ENCODE data around the gene AMBP. TPM values are rescaled to one million over a fixed set of nuclear protein-coding genes. Genes with fewer than 3 reads are reported as not detected.

AMBP gene
- total RNA-seq, 1 donor from 2014 or later: 1.0 TPM

DNA sequence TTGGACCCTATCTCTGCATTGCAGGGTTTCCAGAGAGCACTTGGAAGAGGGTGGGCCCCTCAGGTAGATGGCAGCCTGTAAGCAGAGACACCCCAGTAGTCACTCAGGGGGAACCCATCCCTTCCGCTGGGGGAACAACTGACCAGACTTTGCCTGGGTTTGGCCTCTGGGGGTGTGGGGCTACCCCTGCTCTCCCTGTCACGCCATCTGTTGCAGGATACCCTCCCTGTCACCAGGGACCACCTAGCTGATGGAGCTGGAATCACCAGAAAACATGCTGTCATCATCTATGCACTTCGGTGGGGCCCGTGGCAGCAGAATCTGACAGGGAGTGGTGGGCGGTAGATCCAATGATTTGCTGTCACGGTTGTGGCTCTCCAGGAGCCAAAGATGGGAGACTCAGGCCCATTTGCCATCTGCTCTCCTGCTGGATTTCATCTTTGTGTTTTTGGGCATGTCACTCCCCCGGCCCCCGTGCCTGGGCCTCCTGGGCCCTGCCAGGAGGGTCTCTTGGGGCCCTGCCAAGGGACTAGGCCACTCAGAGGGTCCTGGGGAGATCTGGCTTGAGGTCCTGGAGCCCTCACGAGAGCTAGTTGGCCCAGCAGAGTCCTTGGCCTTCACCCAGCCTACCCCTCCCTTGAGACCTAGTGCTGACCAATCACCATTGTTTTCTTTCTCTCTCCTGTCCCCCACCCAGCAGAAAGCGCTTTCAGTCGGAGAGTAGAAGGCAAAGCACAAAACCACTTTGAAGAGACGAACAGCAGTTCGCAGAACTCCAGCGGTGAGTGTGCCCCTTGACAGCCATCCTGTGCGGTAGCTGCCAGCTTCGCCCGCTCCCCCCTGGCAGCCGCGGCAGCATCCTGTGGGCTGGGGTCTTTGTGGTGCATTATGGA lies 45.9 kb downstream of the AMBP start:
- H3K36me3 ChIP-seq: peaks cover 58% of the 10 kb centered on the region
- intact Hi-C loops (cut with DNase I): no loop called here
- no peaks in the 10 kb centered on the region for H3K4me1 ChIP-seq
- no peak for ATAC-seq
- H3K27me3 ChIP-seq (ENCODE audit: low read depth): no peaks in the 10 kb centered on the region
- no peak for DNase-seq
- no peak overlapping the region for H3K4me3 ChIP-seq
- TF ChIP-seq, protein P1, sequence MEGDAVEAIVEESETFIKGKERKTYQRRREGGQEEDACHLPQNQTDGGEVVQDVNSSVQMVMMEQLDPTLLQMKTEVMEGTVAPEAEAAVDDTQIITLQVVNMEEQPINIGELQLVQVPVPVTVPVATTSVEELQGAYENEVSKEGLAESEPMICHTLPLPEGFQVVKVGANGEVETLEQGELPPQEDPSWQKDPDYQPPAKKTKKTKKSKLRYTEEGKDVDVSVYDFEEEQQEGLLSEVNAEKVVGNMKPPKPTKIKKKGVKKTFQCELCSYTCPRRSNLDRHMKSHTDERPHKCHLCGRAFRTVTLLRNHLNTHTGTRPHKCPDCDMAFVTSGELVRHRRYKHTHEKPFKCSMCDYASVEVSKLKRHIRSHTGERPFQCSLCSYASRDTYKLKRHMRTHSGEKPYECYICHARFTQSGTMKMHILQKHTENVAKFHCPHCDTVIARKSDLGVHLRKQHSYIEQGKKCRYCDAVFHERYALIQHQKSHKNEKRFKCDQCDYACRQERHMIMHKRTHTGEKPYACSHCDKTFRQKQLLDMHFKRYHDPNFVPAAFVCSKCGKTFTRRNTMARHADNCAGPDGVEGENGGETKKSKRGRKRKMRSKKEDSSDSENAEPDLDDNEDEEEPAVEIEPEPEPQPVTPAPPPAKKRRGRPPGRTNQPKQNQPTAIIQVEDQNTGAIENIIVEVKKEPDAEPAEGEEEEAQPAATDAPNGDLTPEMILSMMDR (IDR thresholded peaks at IDR 0.05): no peak
- H3K9me3 ChIP-seq: no peaks in the 10 kb centered on the region
- no peak overlapping the region for H3K27ac ChIP-seq

DNA sequence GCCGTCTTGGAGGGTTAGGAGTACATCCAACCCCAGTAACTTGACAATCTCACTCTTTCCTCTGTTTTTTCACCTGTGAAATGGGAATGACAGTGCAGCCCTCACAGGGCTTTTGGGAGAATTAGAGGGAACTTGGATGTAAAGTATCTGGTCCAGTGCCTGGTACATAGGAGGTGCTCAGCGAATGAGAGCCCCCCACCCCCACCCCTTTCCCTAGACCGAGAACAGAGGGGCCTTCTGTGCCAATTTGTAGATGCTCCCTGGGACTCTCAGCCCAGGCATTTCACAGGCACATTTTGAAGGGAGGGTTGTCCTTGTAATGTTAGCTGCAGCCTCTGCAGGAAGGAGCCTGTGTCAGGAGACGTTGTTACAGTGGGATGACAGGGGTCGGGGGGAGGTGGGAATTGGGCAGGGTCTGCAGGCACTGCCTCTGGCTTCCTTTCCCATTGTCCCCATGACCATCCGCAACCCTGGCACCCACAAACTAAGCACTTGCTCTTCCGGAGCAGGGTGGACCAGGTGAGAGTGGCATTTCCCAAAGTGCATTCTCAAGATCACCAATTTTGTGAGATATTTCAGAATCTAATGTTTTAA lies 47.0 kb downstream of the AMBP start:
- Histone ChIP-seq H3K27me3 (ENCODE audit: low read depth) (no peaks in the 10 kb centered on the region), H3K9me3 (no peaks in the 10 kb centered on the region), H3K27ac (no peak overlapping the region), H3K4me3 (no peak overlapping the region), H3K36me3 (peaks cover 47% of the 10 kb centered on the region), H3K4me1 (no peaks in the 10 kb centered on the region)
- DNase-seq (no peak), ATAC-seq (no peak)
- TF ChIP-seq, protein P1 (IDR thresholded peaks at IDR 0.05): no peak
- intact Hi-C loops (cut with DNase I): no loop called here

GRCh38 chr9:114030364-114030763 lies 47.7 kb downstream of the AMBP start:
- ATAC-seq (no peak), DNase-seq (no peak)

DNA sequence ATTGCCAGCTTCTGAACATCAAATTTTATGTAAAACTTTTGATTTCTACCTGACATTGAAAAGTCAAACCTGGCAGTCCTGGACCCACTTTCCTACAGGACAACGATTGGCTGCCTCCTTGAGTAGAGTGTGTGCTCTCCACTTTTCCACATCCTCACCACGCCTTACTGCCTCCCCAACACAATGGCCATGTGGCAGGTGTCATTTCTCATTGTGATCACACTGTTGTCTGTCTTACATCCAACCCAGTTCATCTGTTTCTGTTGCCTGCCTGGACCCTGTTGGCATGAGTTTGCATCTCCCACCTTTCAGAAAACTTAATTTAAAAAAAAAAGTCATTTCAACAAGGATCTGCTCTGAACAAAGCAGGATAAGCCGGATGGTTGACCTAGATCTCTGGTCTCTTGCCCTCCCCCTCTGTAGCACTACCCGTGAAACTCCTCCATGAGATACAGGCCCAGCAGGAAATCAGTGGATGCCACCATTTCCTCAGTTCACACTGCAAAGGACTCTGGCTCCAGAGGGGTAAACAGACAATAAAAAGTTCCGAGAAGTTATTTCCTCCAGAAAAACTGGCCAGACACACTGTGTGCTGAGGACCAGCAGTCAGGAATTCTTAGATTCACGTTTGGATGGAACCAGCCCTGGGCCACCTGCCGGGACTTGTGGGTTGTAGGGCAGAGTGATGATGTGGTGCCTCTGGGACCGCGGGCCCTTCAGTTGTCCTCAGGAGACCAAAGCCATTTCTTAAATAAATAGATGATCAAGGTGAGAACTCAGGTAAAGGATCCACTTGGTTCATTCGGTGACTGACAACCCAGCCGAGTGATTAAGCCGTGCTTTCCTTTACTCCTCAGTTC lies 48.6 kb downstream of the AMBP start:
- TF ChIP-seq, protein P1 (IDR thresholded peaks at IDR 0.05): no peak
- Histone ChIP-seq H3K27ac (no peak overlapping the region), H3K4me3 (no peak overlapping the region), H3K36me3 (peaks cover 41% of the 10 kb centered on the region), H3K9me3 (no peaks in the 10 kb centered on the region), H3K4me1 (no peaks in the 10 kb centered on the region), H3K27me3 (ENCODE audit: low read depth) (no peaks in the 10 kb centered on the region)
- ATAC-seq (no peak), DNase-seq (no peak)
- intact Hi-C loops (cut with DNase I): no loop called here

More at GRCh38 chr9:114030364-114030763, 47.7 kb downstream of the AMBP start:
- TF ChIP-seq, protein P1 (IDR thresholded peaks at IDR 0.05): no peak
- Histone ChIP-seq H3K4me3 (no peak overlapping the region), H3K9me3 (no peaks in the 10 kb centered on the region), H3K4me1 (no peaks in the 10 kb centered on the region), H3K36me3 (peaks cover 44% of the 10 kb centered on the region), H3K27me3 (ENCODE audit: low read depth) (no peaks in the 10 kb centered on the region), H3K27ac (no peak overlapping the region)
- intact Hi-C loops (cut with DNase I): no loop called here

GRCh38 chr9:114028646-114029045 lies 49.5 kb downstream of the AMBP start:
- intact Hi-C loops (cut with DNase I): no loop called here
- Histone ChIP-seq H3K27ac (no peak overlapping the region), H3K27me3 (ENCODE audit: low read depth) (no peaks in the 10 kb centered on the region), H3K9me3 (peaks cover 7% of the 10 kb centered on the region), H3K4me3 (no peak overlapping the region), H3K36me3 (peaks cover 33% of the 10 kb centered on the region), H3K4me1 (no peaks in the 10 kb centered on the region)
- TF ChIP-seq, protein P1 (IDR thresholded peaks at IDR 0.05): no peak
- ATAC-seq (no peak), DNase-seq (no peak)
